ENCODE results near the gene DENND11.
A peak's percentile ranks its signal among the peaks of the same experiment; 100 is the strongest.
"Not testable (repeated sequence)": the region's sequence is repeated elsewhere in the genome, so short reads cannot be mapped to it uniquely, and the experiment has no call there.

The DENND11 gene

GRCh38 chr7:141706239-141707064, 4.5 kb upstream of the DENND11 start:
- no peak for FAIRE-seq

- no peak for FAIRE-seq
Observed at GRCh38 chr7:141704741-141705140, 2.8 kb upstream of the DENND11 start.

GRCh38 chr7:141704112-141704511, 2.1 kb upstream of the DENND11 start:
- peak; percentile 65 for FAIRE-seq

- FAIRE-seq, result no peak
Observed at GRCh38 chr7:141702892-141703291, 926 bp upstream of the DENND11 start.

GRCh38 chr7:141701489-141702046, 398 bp downstream of the DENND11 start:
- no peak for FAIRE-seq

- FAIRE-seq, result no peak
Observed at GRCh38 chr7:141700848-141701371, 1.1 kb downstream of the DENND11 start.

GRCh38 chr7:141700296-141700847, 1.6 kb downstream of the DENND11 start:
- FAIRE-seq, result no peak

GRCh38 chr7:141699860-141700259, 2.1 kb downstream of the DENND11 start:
- no peak for FAIRE-seq

GRCh38 chr7:141698247-141699015, 3.5 kb downstream of the DENND11 start:
- FAIRE-seq, result no peak

- no peak for FAIRE-seq
Observed at GRCh38 chr7:141697211-141697871, 4.6 kb downstream of the DENND11 start.

- FAIRE-seq, result peak; percentile 13
Observed at GRCh38 chr7:141696348-141696747, 5.6 kb downstream of the DENND11 start.

GRCh38 chr7:141695803-141696289, 6.1 kb downstream of the DENND11 start:
- no peak for FAIRE-seq

- FAIRE-seq, result no peak
Observed at GRCh38 chr7:141693082-141693481, 8.9 kb downstream of the DENND11 start.

GRCh38 chr7:141691961-141692360, 10.0 kb downstream of the DENND11 start:
- FAIRE-seq, result no peak

- FAIRE-seq, result no peak
Observed at GRCh38 chr7:141691540-141691939, 10.4 kb downstream of the DENND11 start.

- not testable (repeated sequence) for FAIRE-seq
Observed at GRCh38 chr7:141689072-141689825, 12.7 kb downstream of the DENND11 start.

- no peak for FAIRE-seq
Observed at GRCh38 chr7:141688043-141688442, 13.9 kb downstream of the DENND11 start.

- no peak for FAIRE-seq
Observed at GRCh38 chr7:141686670-141687069, 15.3 kb downstream of the DENND11 start.

GRCh38 chr7:141686074-141686473, 15.9 kb downstream of the DENND11 start:
- FAIRE-seq, result no peak

- no peak for FAIRE-seq
Observed at GRCh38 chr7:141685285-141686023, 16.5 kb downstream of the DENND11 start.

- FAIRE-seq, result no peak
Observed at GRCh38 chr7:141679014-141679413, 23.0 kb downstream of the DENND11 start.
